Measurements from ENCODE around the gene ARHGAP26.

DNA sequence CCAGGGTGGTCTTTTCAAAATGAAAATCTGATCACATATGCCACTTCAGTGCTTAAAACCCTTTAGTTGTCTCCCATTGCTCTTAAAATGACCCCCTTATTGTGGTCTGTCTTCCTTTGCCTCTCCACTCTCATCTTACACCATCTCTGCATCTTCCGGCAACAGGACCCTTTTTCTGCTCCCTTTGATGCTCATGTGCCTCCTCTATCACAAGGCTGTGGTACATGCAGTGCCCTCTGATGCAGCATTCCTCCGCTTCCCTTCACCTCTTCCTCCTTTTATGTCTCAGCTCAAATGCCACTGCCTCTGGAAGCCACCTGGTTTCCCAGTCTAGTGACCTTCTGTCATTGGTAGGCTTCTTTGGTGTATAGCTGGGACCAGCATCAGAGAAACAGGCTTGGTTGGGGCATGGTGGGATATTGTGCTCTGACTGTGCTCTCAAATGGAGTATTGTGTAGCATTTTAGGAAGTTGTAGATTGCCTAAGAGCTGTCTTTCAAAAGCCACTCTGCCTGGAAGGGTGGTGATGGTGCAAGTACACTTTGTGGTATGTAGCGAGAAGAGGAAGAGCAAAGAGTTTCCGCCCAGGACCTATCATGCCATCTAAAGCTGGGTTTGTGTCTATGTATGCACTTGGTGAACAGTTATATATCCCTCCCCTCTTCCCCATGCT lies 28.1 kb downstream of the ARHGAP26 start:
- TF ChIP-seq POLR2AphosphoS5 (IDR thresholded peaks at IDR 0.05; ENCODE audit: low read depth, low read length) (no peak), TAF1 (IDR thresholded peaks at IDR 0.05; ENCODE audit: borderline replicate concordance, insufficient read depth, low read length) (no peak)

Measured in PFSK-1 (cell line).